ENCODE data around the gene TMEM219.
A peak's percentile ranks its signal among the peaks of the same experiment; 100 is the strongest.

Gene TMEM219

GRCh38 chr16:30006095-30006473 lies 44.2 kb downstream of the TMEM219 start:
- no peak overlapping the region for H3K27ac ChIP-seq
- TF ChIP-seq CTCF (conservative IDR thresholded peaks at IDR 0.05), result no peak
- no peak for TF ChIP-seq ZFX (IDR thresholded peaks at IDR 0.05)

GRCh38 chr16:30006659-30007377 lies 44.9 kb downstream of the TMEM219 start:
- H3K27ac ChIP-seq, result no peak overlapping the region

GRCh38 chr16:30007378-30007895 lies 45.6 kb downstream of the TMEM219 start:
- no peak for TF ChIP-seq ZFX (IDR thresholded peaks at IDR 0.05)
- no peak for TF ChIP-seq CTCF (conservative IDR thresholded peaks at IDR 0.05)
- H3K27ac ChIP-seq, result no peak overlapping the region

More at GRCh38 chr16:30006659-30007377, 44.9 kb downstream of the TMEM219 start:
- TF ChIP-seq ZFX (IDR thresholded peaks at IDR 0.05) (no peak), CTCF (conservative IDR thresholded peaks at IDR 0.05) (no peak)

GRCh38 chr16:30009085-30009862 lies 47.4 kb downstream of the TMEM219 start:
- no peak overlapping the region for H3K27ac ChIP-seq
- TF ChIP-seq CTCF (conservative IDR thresholded peaks at IDR 0.05) (no peak), ZFX (IDR thresholded peaks at IDR 0.05) (no peak)

- no peak for TF ChIP-seq CTCF (conservative IDR thresholded peaks at IDR 0.05)
- H3K27ac ChIP-seq, result peak overlapping the region; percentile 49
These were observed 48.3 kb downstream of the TMEM219 start for GRCh38 chr16:30009990-30010843.

DNA sequence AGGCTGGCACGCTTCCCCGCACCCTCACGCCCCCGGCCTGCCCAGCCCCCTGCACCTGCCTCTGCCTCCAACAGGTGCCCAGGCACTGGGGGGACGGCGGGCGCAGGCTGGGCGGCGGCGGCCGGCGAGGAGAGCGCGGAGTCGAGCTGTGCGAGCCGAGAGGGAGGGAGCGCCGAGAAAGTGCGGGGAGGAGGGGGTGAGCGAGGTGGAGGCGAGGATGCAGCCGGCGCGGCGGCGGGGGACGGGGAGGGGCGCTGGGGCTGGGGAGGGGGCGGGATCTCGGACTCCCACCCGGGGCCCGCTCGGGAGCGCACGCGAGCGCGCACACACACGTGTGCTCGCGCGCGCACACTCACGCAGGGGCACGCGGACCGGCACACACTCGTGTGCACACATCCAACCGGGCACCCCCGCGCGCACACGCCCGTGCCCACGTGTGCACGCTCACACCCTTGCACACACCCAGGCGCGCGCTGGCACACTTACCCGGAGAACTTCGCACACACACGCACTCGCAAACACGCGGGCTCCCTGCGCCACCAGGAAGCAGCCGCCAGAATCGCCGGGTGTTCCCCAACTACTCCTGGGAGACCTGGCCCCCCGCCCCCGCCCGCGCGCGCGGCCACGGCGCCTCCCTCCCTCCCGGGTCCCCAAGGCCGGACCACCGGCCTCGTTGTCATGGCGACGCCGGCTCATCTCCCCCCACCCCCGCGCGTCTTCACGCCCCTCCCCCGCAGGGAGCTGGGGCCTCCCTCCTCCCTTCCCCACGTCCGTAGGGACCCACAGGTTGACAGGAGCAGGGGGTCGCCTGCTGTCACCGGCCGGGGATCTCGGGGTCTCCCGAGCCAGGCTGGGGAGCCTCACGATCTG lies 49.2 kb downstream of the TMEM219 start, which contains the start of gene DOC2A:
Gene DOC2A, minus strand, starts transcription at position 184 of the 870 bp plus-strand sequence. CDS start 805 bp downstream, outside the sequence.
- TF ChIP-seq ZFX (IDR thresholded peaks at IDR 0.05) (no peak), CTCF (conservative IDR thresholded peaks at IDR 0.05) (no peak)
- peak within 1 kb of the TSS; percentile 49 for H3K27ac ChIP-seq
